Smooth muscle cell (in vitro differentiated cells): ENCODE data around the gene GABPA. TPM values are rescaled to one million over a fixed set of nuclear protein-coding genes. Genes with fewer than 3 reads are reported as not detected.

Experiments
- DNase-seq: peaks from one replicate; lab custom pipeline; 2025; ENCODE audit not compliant: unreplicated experiment; lab: John Stamatoyannopoulos, UW
- H2AFZ ChIP-seq: fragments of 200-600 bp; sonication (generic); 2 replicates; pipeline ENCODE4 v1.6.0; 2016; ENCODE audit warnings: antibody characterized with exemption, low read depth, mild to moderate bottlenecking
- H3F3A ChIP-seq: fragments of 200-600 bp; sonication (generic); 2 replicates; pipeline ENCODE4 v1.6.0; 2017; ENCODE audit warnings: antibody characterized with exemption, low read depth
- H3K27ac ChIP-seq: fragments of 200-600 bp; sonication (generic); 2 replicates; pipeline ENCODE4 v1.5.1; 2016; ENCODE audit warnings: low read depth, mild to moderate bottlenecking
- H3K27me3 ChIP-seq: fragments of 200-600 bp; sonication (generic); 2 replicates; pipeline ENCODE4 v1.6.1; 2016; ENCODE audit warnings: low read depth, mild to moderate bottlenecking
- H3K36me3 ChIP-seq: fragments of 200-600 bp; sonication (generic); 2 replicates; pipeline ENCODE4 v1.5.1; 2016; ENCODE audit warnings: low read depth
- H3K4me1 ChIP-seq: fragments of 200-600 bp; sonication (generic); 2 replicates; pipeline ENCODE4 v1.5.1; 2016; ENCODE audit warnings: low read depth
- H3K4me2 ChIP-seq: fragments of 200-600 bp; sonication (generic); 2 replicates; pipeline ENCODE4 v1.6.0; 2016; ENCODE audit warnings: mild to moderate bottlenecking
- H3K4me3 ChIP-seq: fragments of 200-600 bp; sonication (generic); 2 replicates; pipeline ENCODE4 v1.5.1; 2016; ENCODE audit warnings: mild to moderate bottlenecking
- H3K79me2 ChIP-seq: fragments of 200-600 bp; sonication (generic); 2 replicates; pipeline ENCODE4 v1.6.0; 2016; ENCODE audit warnings: low read depth, mild to moderate bottlenecking
- H3K9ac ChIP-seq: fragments of 200-600 bp; sonication (generic); 2 replicates; pipeline ENCODE4 v1.6.0; 2016; ENCODE audit warnings: low read depth
- H3K9me3 ChIP-seq: fragments of 200-600 bp; sonication (generic); replicated peaks from 2 replicates; pipeline ENCODE4 v1.5.1; 2016; ENCODE audit warnings: low read depth
- H4K20me1 ChIP-seq: fragments of 200-600 bp; sonication (generic); 2 replicates; pipeline ENCODE4 v1.6.0; 2016; ENCODE audit warnings: low read depth
- WGBS: methylation state at CpG from one replicate; pipeline ENCODE4 v1.1.7; 2016; ENCODE audit warnings: low lambda C conversion rate; 5-methylcytosine and 5-hydroxymethylcytosine counted together
- polyA plus RNA-seq: library from polyadenylated mRNA; unstranded; fragments of >200 nt; fragmentation: Nextera tagmentation; extraction: Ambion mirVana; gene quantifications from 2 replicates; pipeline ENCODE4 v1.2.1, GENCODE V29; 2016
- total RNA-seq: library from RNA; depleted of rRNA; stranded (reverse); fragments of >200 nt; gene quantifications from 2 replicates; pipeline ENCODE4 v1.2.3, GENCODE V29; 2014
- TF ChIP-seq, protein P1 (sequence below): fragments of 200-600 bp; sonication (generic); IDR thresholded peaks from 2 replicates; pipeline ENCODE4 v1.5.1; 2017; ENCODE audit warnings: borderline replicate concordance, mild to moderate bottlenecking, antibody characterized with exemption; ENCODE audit not compliant: insufficient read depth, poor library complexity, severe bottlenecking

GABPA gene
- total and polyA plus RNA-seq, 2 experiments from 2014 or later = 11.4 to 35.1 TPM

DNA sequence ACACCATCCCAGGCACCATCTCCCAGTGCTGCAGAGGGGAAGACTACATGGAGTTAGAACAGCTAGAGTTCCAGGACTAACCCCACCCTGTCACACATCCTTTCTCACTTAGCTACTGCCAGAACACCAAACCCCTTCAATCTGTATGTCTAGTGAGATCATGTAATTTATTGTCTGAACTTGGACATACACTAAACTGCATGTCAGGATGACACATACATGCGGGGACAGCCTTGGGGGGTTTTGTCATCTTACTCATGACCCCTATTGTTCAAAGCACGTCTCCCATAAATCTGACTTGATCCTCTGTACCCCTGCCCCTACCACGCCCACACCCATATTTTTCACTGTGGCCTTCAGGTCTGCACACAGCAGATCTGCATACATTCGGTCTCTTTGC lies 71.3 kb downstream of the GABPA start:
- Histone ChIP-seq H3F3A (no peaks in the 10 kb centered on the region), H2AFZ (no peak overlapping the region), H3K27me3 (no peaks in the 10 kb centered on the region), H3K4me1 (no peaks in the 10 kb centered on the region), H3K36me3 (no peaks in the 10 kb centered on the region), H3K9ac (no peak overlapping the region), H3K27ac (no peak overlapping the region), H4K20me1 (no peaks in the 10 kb centered on the region), H3K9me3 (no peaks in the 10 kb centered on the region), H3K79me2 (no peaks in the 10 kb centered on the region), H3K4me2 (no peak overlapping the region), H3K4me3 (no peak overlapping the region)
- TF ChIP-seq, protein P1, sequence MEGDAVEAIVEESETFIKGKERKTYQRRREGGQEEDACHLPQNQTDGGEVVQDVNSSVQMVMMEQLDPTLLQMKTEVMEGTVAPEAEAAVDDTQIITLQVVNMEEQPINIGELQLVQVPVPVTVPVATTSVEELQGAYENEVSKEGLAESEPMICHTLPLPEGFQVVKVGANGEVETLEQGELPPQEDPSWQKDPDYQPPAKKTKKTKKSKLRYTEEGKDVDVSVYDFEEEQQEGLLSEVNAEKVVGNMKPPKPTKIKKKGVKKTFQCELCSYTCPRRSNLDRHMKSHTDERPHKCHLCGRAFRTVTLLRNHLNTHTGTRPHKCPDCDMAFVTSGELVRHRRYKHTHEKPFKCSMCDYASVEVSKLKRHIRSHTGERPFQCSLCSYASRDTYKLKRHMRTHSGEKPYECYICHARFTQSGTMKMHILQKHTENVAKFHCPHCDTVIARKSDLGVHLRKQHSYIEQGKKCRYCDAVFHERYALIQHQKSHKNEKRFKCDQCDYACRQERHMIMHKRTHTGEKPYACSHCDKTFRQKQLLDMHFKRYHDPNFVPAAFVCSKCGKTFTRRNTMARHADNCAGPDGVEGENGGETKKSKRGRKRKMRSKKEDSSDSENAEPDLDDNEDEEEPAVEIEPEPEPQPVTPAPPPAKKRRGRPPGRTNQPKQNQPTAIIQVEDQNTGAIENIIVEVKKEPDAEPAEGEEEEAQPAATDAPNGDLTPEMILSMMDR = no peak
- DNase-seq = no peak
- WGBS = 85% methylated on average over 4 of the region's 4 CpGs

DNA sequence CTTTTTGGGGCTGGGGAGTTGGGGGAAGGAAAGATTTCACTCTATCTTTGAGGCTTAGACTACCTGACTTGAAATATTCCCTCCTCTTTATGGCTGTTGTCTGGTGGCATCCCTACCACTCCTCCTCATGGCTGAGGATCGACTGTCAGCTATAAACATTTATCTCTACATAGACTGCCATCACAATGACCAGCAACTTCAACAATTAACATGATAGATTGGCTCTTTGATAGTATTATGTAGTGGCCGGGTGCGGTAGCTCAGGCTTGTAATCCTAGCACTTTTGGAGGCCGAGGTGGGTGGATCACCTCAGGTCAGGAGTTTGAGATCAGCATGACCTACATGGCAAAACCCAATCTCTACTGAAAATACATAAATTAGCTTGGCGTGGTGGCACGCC lies 72.4 kb downstream of the GABPA start:
- no peak for DNase-seq
- Histone ChIP-seq H2AFZ (no peak overlapping the region), H3K9me3 (no peaks in the 10 kb centered on the region), H3K36me3 (no peaks in the 10 kb centered on the region), H4K20me1 (no peaks in the 10 kb centered on the region), H3F3A (no peaks in the 10 kb centered on the region), H3K79me2 (no peaks in the 10 kb centered on the region), H3K4me3 (no peak overlapping the region), H3K27me3 (no peaks in the 10 kb centered on the region), H3K4me2 (no peak overlapping the region), H3K4me1 (no peaks in the 10 kb centered on the region), H3K9ac (no peak overlapping the region), H3K27ac (no peak overlapping the region)
- TF ChIP-seq, protein P1 = no peak
- WGBS = 90% methylated on average over 6 of the region's 6 CpGs

DNA sequence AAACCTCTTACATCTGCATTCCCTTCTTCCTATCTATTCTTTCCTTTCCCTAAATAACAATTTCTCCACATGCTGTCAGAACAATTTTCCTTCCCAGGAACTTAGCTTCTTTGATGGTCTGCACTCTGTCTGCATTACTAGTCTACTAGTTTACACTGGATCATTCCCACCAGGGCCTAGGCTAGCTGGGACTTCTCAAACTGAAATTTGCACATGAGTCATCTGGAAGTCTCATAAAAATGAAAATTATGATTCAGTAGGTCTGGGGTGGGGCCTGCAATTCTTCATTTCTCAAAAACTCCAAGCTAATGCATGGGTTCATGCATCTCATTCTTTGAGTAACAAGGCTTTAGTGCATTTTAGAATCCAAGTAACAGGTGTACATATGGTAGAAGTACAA lies 74.2 kb downstream of the GABPA start:
- Histone ChIP-seq H3K36me3 (no peaks in the 10 kb centered on the region), H4K20me1 (no peaks in the 10 kb centered on the region), H3K27ac (peak overlapping the region; percentile 1), H3K9ac (no peak overlapping the region), H3K4me1 (no peaks in the 10 kb centered on the region), H3K79me2 (no peaks in the 10 kb centered on the region), H2AFZ (no peak overlapping the region), H3K9me3 (no peaks in the 10 kb centered on the region), H3K27me3 (no peaks in the 10 kb centered on the region), H3K4me3 (no peak overlapping the region), H3K4me2 (no peak overlapping the region), H3F3A (no peaks in the 10 kb centered on the region)
- no peak for DNase-seq
- TF ChIP-seq, protein P1 = no peak

DNA sequence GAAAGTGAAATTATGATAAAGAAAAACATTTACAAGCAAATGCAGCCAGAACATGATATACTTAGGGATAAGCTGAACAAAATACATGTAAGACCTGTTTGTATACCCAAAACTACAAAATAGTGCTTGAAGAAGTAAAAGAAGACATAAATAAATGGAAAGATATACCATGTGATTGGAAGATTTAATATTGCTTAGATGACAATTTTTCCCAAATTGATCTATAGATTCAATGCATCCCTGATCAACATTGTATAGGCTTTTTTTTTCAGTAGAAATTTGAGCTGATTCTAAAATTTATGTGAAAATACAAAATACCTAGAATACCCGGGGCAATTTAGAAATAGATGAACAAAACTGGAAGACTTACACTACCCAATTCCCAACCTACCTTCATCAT lies 76.4 kb downstream of the GABPA start:
- H3K9ac ChIP-seq = no peak overlapping the region
- no peaks in the 10 kb centered on the region for H3K27me3 ChIP-seq
- TF ChIP-seq, protein P1 = no peak
- no peaks in the 10 kb centered on the region for H3F3A ChIP-seq
- H3K27ac ChIP-seq = no peak overlapping the region
- no peaks in the 10 kb centered on the region for H3K36me3 ChIP-seq
- no peaks in the 10 kb centered on the region for H4K20me1 ChIP-seq
- no peak overlapping the region for H3K4me2 ChIP-seq
- H3K79me2 ChIP-seq = no peaks in the 10 kb centered on the region
- DNase-seq = no peak
- no peak overlapping the region for H3K4me3 ChIP-seq
- 85% methylated on average over 1 of the region's 1 CpG for WGBS
- no peaks in the 10 kb centered on the region for H3K4me1 ChIP-seq
- H2AFZ ChIP-seq = no peak overlapping the region
- no peaks in the 10 kb centered on the region for H3K9me3 ChIP-seq
